SK-N-MC (cell line): ENCODE measurements around the gene RHCG.

Source experiments
- DNase-seq: peaks from one replicate; pipeline ENCODE4 v3.0.0-alpha.2; 2011; ENCODE audit warnings: low read depth, low spot score
- H3K27ac ChIP-seq: fragments of 200-600 bp; sonication (generic); 2 replicates; pipeline ENCODE4 v1.5.1; 2016; ENCODE audit warnings: mixed run types
- H3K36me3 ChIP-seq: fragments of 200-600 bp; sonication (generic); 2 replicates; pipeline ENCODE4 v1.6.1; 2017; ENCODE audit warnings: antibody characterized with exemption, low read length, mixed read lengths; ENCODE audit not compliant: insufficient read depth
- H3K4me3 ChIP-seq: fragments of 200-600 bp; sonication (generic); 2 replicates; pipeline ENCODE4 v1.5.1; 2016
- H3K9ac ChIP-seq: fragments of 200-600 bp; sonication (generic); 2 replicates; pipeline ENCODE4 v1.8.0; 2017; ENCODE audit warnings: mixed run types, mixed read lengths; ENCODE audit not compliant: insufficient read length
- H3K9me3 ChIP-seq: fragments of 200-600 bp; sonication (generic); 2 replicates; pipeline ENCODE4 v1.6.1; 2017; ENCODE audit warnings: low read depth, mild to moderate bottlenecking, antibody characterized with exemption, low read length, moderate library complexity, mixed read lengths
- EZH2 ChIP-seq: fragments of 200-600 bp; sonication (generic); IDR thresholded peaks from one replicate; pipeline ENCODE4 v1.6.1; 2017; ENCODE audit warnings: antibody characterized with exemption
- FOXP2 ChIP-seq: optimal IDR thresholded peaks from 2 replicates; pipeline ENCODE3; 2011; ENCODE audit warnings: mild to moderate bottlenecking, moderate library complexity; ENCODE audit not compliant: insufficient read depth; ENCODE audit errors: extremely low read length, control extremely low read depth
- POLR2AphosphoS5 ChIP-seq: IDR thresholded peaks from 2 replicates; pipeline ENCODE4 v1.6.1; 2012; ENCODE audit warnings: mild to moderate bottlenecking, low read depth, low read length, borderline replicate concordance

The RHCG gene

DNA sequence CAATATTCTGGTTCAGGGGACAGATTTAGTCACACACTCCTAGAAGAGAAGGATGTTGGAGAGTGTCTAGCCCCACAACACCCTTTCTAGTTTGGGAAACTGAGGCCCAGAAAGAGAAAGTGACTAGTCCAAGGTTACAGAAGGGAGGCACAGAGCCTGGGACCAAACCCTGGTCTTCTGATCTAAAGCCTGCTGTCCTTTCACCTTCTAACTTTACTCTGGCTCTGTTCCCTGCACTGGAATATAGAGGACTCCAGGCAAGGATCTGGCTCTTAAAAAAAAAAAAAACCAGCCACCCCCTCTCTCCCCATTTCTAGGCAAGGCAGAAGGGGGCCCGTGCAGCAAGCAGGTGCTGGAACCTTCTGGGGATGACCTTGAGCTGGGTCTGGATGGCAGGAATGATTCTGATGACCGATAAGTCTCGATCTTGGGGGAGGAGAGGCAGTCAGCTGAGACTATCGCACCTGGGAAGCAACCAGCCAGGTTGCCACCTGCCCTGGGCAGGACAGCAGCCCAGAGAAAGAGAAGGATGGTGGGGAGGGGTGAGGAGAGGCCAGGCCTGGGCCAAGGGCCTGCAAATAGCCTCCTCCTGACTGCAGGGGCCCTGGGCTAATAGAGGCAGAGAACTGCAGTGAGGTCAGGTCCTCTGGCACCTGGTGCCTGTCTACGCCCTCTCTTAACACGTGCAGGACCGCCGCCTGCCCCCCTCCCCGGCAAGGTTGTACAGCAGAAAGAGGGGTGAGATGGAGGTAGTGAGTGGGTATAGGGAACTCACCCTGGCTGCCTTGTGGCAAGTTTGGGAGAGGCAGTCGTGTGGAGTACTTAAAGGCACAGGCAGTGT is 30.4 kb upstream of the RHCG start:
- Histone ChIP-seq H3K9ac (no peak overlapping the region), H3K4me3 (no peak overlapping the region), H3K27ac (no peak overlapping the region), H3K9me3 (no peaks in the 10 kb centered on the region), H3K36me3 (no peaks in the 10 kb centered on the region)
- DNase-seq: no peak
- TF ChIP-seq EZH2: no peak
- no peak for TF ChIP-seq FOXP2
- no peak for TF ChIP-seq POLR2AphosphoS5

DNA sequence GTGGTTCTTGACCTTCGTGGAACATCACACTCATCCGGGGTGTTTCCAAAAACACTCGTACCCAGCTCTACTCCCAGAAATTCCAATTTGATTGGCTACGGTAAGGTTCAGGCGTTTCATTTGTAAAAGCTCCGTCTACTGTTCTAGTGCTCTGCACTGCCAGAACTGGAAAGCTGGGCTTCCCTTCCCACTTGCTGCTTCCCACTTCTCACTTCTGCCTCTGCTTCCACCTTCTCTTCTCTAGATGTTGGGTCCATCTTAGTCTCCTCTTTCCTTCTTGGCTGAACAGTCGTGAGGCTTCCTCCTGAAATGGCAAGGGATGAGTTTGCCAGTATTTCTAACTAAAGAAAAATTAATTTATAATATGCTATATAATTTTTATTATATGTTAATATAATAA is 29.8 kb upstream of the RHCG start:
- DNase-seq: no peak
- Histone ChIP-seq H3K4me3 (no peak overlapping the region), H3K27ac (no peak overlapping the region), H3K9me3 (no peaks in the 10 kb centered on the region), H3K9ac (no peak overlapping the region), H3K36me3 (no peaks in the 10 kb centered on the region)
- no peak for TF ChIP-seq EZH2
- no peak for TF ChIP-seq POLR2AphosphoS5
- no peak for TF ChIP-seq FOXP2

DNA sequence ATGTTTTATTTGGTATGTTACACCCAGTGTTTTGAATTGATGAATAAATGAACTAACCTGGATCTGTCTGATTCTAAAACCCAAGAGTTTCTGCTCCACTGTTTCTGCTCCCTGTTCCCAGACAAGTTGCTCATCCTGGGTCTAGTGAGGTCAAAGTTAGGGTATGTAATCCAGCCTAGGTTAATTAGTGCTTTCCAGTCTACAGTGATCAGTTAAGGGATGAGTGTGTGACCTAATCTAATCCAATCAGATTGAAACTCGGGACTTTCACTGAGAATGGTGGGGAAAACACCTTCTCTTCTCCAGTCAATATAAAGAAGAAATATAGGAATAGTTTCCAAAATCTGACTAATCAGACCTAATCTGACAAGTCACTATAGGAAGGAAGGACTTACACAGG is 27.8 kb upstream of the RHCG start:
- no peak overlapping the region for H3K27ac ChIP-seq
- no peak overlapping the region for H3K4me3 ChIP-seq
- no peaks in the 10 kb centered on the region for H3K36me3 ChIP-seq
- no peak overlapping the region for H3K9ac ChIP-seq
- no peak for TF ChIP-seq EZH2
- TF ChIP-seq POLR2AphosphoS5: no peak
- no peak for TF ChIP-seq FOXP2
- no peak for DNase-seq
- no peaks in the 10 kb centered on the region for H3K9me3 ChIP-seq

DNA sequence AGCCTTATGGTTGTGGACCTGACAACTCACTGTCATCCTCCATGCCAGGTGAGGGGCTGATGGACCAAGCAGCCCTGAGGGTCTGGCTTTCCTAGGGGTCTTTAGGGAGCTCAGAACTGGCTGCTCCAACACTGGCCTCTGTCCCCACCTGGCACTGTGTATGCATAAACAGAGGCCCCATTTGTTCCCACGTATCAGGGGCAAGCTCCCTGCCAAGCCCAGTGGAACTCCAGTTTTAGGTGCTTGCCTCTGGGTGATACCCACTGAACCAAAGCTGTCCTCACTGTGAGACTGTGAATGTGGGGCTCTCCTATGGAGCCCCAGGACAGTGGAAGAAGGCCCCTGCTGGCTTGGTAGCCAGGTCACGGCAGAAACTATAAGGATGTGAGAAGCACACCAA is 26.7 kb upstream of the RHCG start:
- Histone ChIP-seq H3K4me3 (no peak overlapping the region), H3K27ac (no peak overlapping the region), H3K9me3 (no peaks in the 10 kb centered on the region), H3K9ac (no peak overlapping the region), H3K36me3 (no peaks in the 10 kb centered on the region)
- DNase-seq: no peak
- TF ChIP-seq POLR2AphosphoS5 (no peak), EZH2 (no peak), FOXP2 (no peak)

DNA sequence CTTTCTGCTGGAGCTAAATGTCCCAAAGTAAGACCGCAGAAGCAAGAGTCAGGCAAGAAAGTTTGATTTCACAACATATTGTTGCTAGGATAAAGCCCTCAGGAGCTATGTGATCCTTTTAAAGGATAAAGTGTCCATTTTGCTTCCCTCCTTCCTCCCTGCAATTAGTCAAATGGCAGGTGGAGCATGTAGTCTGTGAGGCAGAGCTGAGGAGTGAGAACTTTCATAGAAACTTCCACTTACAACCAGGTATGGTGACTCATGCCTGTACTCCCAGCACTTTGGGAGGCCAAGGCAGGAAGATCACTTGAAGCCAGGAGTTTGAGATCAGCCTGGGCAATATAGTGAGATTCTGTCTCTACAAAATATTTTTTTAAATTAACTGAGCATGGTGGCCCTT is 25.2 kb upstream of the RHCG start:
- no peak for DNase-seq
- Histone ChIP-seq H3K9ac (no peak overlapping the region), H3K36me3 (no peaks in the 10 kb centered on the region), H3K9me3 (no peaks in the 10 kb centered on the region), H3K4me3 (no peak overlapping the region), H3K27ac (no peak overlapping the region)
- no peak for TF ChIP-seq POLR2AphosphoS5
- no peak for TF ChIP-seq FOXP2
- no peak for TF ChIP-seq EZH2

DNA sequence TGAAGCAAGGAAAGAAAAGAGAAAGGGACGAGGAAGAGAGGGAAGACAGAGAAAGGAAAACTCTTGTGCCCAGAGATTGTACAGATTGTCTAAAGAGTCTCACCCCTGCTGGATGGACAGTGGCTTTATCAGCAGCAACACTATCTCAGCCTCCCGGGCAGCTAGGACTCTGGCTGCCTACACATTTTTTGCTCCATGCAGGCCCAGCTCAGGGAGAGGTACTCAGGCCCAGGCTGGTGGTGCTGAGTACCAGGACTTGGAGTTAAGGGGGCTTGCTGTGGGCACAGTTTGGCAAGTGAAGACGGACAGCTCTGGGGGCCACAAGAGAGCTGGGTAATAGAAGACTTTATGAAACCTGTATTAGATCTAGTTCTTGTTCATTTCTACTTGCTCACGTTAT is 19.1 kb upstream of the RHCG start:
- Histone ChIP-seq H3K9ac (no peak overlapping the region), H3K27ac (no peak overlapping the region), H3K4me3 (no peak overlapping the region), H3K9me3 (no peaks in the 10 kb centered on the region), H3K36me3 (no peaks in the 10 kb centered on the region)
- TF ChIP-seq FOXP2 (no peak), EZH2 (no peak), POLR2AphosphoS5 (no peak)
- DNase-seq: no peak

DNA sequence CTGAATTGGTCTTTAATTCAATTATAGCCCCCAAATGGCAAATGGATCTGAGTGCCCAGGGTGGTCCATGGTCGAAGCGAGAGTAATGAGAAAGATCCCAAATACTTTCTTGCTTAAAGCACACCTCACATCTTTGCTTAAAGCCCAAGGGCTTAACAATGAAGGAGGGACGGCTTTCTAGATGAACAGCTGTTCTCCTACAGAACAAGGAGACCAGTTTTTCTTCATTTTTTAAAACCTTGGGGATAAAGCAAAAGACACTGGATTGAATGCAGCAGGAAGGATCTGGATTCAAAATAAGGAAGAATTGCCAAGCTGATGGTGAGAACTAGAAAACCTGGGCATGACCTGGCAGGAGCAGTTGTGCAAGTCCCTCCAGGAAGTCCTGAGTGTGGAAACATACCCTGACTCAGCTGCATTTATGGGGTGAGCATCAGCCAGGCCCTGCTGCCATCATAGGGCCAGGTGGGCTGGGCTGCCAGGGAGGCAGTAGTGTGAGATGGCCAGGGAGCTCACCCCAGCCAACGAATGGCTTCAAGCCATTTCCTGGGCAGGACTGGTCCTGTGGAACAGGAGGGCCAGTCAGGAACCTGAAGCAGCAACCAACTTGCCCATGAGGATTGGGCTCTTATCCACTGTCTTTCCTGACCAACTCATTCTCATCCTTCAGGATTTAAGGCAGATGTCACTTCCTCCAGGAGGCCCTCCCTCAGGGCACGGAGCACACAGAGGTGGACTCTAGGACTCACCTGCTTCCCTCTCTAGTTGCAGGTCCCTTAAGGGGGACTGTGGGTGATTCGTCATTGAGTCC is 18.4 kb upstream of the RHCG start:
- TF ChIP-seq POLR2AphosphoS5 (no peak), FOXP2 (no peak), EZH2 (no peak)
- DNase-seq: no peak
- Histone ChIP-seq H3K36me3 (no peaks in the 10 kb centered on the region), H3K9me3 (no peaks in the 10 kb centered on the region), H3K27ac (no peak overlapping the region), H3K9ac (no peak overlapping the region), H3K4me3 (no peak overlapping the region)

DNA sequence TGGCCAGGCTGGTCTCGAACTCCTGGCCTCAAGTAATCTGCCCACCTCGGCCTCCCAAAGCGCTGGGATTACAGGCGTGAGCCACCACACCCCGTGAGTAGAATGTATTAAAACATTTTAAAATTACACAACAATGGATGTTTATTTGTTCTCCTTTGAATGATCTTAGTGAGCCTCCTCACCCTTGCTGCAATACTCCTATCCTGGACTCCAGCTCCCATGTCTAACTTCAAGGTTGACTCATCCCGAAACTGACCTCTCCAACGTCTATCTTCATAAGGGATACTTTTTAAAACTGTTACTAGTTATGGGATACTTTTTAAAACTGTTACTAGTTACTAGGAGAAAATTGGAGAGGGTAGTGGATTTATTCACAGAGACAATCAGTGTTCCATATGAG is 17.8 kb upstream of the RHCG start:
- TF ChIP-seq POLR2AphosphoS5: no peak
- no peak for TF ChIP-seq EZH2
- TF ChIP-seq FOXP2: no peak
- Histone ChIP-seq H3K36me3 (no peaks in the 10 kb centered on the region), H3K9me3 (no peaks in the 10 kb centered on the region), H3K4me3 (no peak overlapping the region), H3K27ac (no peak overlapping the region), H3K9ac (no peak overlapping the region)
- no peak for DNase-seq
